Calu3 (cell line): ENCODE results near the gene SPDYE8. TPM values are rescaled to one million over a fixed set of nuclear protein-coding genes. Genes with fewer than 3 reads are reported as not detected.
"Not testable (repeated sequence)": the region's sequence is repeated elsewhere in the genome, so short reads cannot be mapped to it uniquely, and the experiment has no call there.

Source experiments
- Bru-seq: library from RNA; stranded (reverse); fragments of 400-500 nt; gene quantifications from one replicate; lab custom pipeline; 2021; lab: Mats Ljungman, UMichigan
- BruChase-seq, 2 experiments: library from RNA; stranded (reverse); fragments of 400-500 nt; gene quantifications; one replicate each; lab custom pipeline; 2021; lab: Mats Ljungman, UMichigan
- BruUV-seq: library from RNA; stranded (reverse); fragments of 400-500 nt; replicated peaks from 2 replicates; lab custom pipeline; 2021; lab: Mats Ljungman, UMichigan
- CTCF ChIA-PET: fragments of 300-600 bp; sonication (Branson Sonifier 250); formaldehyde crosslinking; loops from one replicate; lab custom pipeline; 2022; ENCODE audit warnings: antibody characterized with exemption; lab: Charles Lee
- DNase-seq: peaks from one replicate; pipeline ENCODE4 v3.0.0; 2022
- H3K27ac Mint-ChIP-seq: one replicate; pipeline ENCODE4 v1.8.0; 2022; ENCODE audit warnings: mixed read lengths; ENCODE audit not compliant: unreplicated experiment
- H3K27me3 Mint-ChIP-seq: one replicate; pipeline ENCODE4 v1.8.0; 2022; ENCODE audit warnings: mixed read lengths; ENCODE audit not compliant: unreplicated experiment
- H3K36me3 Mint-ChIP-seq: one replicate; pipeline ENCODE4 v1.8.0; 2022; ENCODE audit warnings: mild to moderate bottlenecking, moderate library complexity, mixed read lengths; ENCODE audit not compliant: insufficient read depth, unreplicated experiment
- H3K4me1 Mint-ChIP-seq: one replicate; pipeline ENCODE4 v1.8.0; 2022; ENCODE audit warnings: mild to moderate bottlenecking, low read depth, mixed read lengths; ENCODE audit not compliant: unreplicated experiment
- H3K4me3 Mint-ChIP-seq: one replicate; pipeline ENCODE4 v1.8.0; 2022; ENCODE audit warnings: mild to moderate bottlenecking, low read depth, moderate library complexity, mixed read lengths; ENCODE audit not compliant: unreplicated experiment
- H3K9me3 Mint-ChIP-seq: one replicate; pipeline ENCODE4 v1.8.0; 2022; ENCODE audit warnings: low read depth, mixed read lengths; ENCODE audit not compliant: unreplicated experiment
- intact Hi-C: fragments of 100-400 bp; cut with micrococcal nuclease; formaldehyde crosslinking; loops from one replicate; pipeline ENCODE4 v1.10.0; 2022; ENCODE audit not compliant: unreplicated experiment
- long read RNA-seq: library from polyadenylated mRNA; stranded (forward); transcript quantifications from one replicate; pipeline ENCODE4 v2.0.0, GENCODE V29; 2022
- total RNA-seq: library from RNA; stranded (reverse); gene quantifications from 2 replicates; pipeline ENCODE4 v1.2.3, GENCODE V29; 2022

Gene SPDYE8
- total RNA-seq (not detected in 2 replicates), Bru-seq, nascent RNA (not detected), BruChase-seq, experiment 1, labeled RNA remaining after a 6-hour chase (not detected), BruChase-seq, experiment 2, labeled RNA remaining after a 2-hour chase (not detected)
- long read RNA-seq: 0 reads

GRCh38 chr7:73029666-73030065 lies at the start of gene SPDYE8:
Gene SPDYE8, minus strand, starts transcription at chr7:73029766. Its CDS starts 1,800 bp downstream, at chr7:73027966.
- H3K27ac Mint-ChIP-seq, intact Hi-C loops, H3K27me3 Mint-ChIP-seq, BruUV-seq, H3K4me3 Mint-ChIP-seq, H3K9me3 Mint-ChIP-seq, H3K36me3 Mint-ChIP-seq, H3K4me1 Mint-ChIP-seq, DNase-seq, CTCF ChIA-PET: not testable (repeated sequence)

GRCh38 chr7:73057811-73058210 lies 28.2 kb upstream of the SPDYE8 start, which contains the start of gene SPDYE11:
Gene SPDYE11, minus strand, starts transcription at chr7:73057911. Its CDS starts 1,800 bp downstream, at chr7:73056111.
- CTCF ChIA-PET, DNase-seq, BruUV-seq, H3K36me3 Mint-ChIP-seq, H3K9me3 Mint-ChIP-seq, intact Hi-C loops, H3K4me3 Mint-ChIP-seq, H3K27ac Mint-ChIP-seq, H3K4me1 Mint-ChIP-seq, H3K27me3 Mint-ChIP-seq: not testable (repeated sequence)

- H3K27me3 Mint-ChIP-seq, BruUV-seq, H3K27ac Mint-ChIP-seq, CTCF ChIA-PET, H3K9me3 Mint-ChIP-seq, H3K36me3 Mint-ChIP-seq, H3K4me1 Mint-ChIP-seq, intact Hi-C loops: not testable (repeated sequence)
- DNase-seq: peak; percentile 0
- peak overlapping the region; percentile 85 for H3K4me3 Mint-ChIP-seq
Measured at GRCh38 chr7:73006491-73006890, 23.1 kb downstream of the SPDYE8 start.

- Mint-ChIP-seq H3K27ac (peak overlapping the region; percentile 98), H3K4me3 (peak overlapping the region; percentile 85)
- peak; percentile 75 for DNase-seq
- CTCF ChIA-PET, H3K4me1 Mint-ChIP-seq, H3K27me3 Mint-ChIP-seq, intact Hi-C loops, BruUV-seq, H3K9me3 Mint-ChIP-seq, H3K36me3 Mint-ChIP-seq: not testable (repeated sequence)
Measured at GRCh38 chr7:73005693-73006447, 23.7 kb downstream of the SPDYE8 start.

GRCh38 chr7:73005356-73005692 lies 24.2 kb downstream of the SPDYE8 start:
- DNase-seq: peak; percentile 73
- H3K36me3 Mint-ChIP-seq, CTCF ChIA-PET, intact Hi-C loops, H3K27me3 Mint-ChIP-seq, H3K9me3 Mint-ChIP-seq, H3K4me1 Mint-ChIP-seq: not testable (repeated sequence)
- H3K4me3 Mint-ChIP-seq: peak overlapping the region; percentile 85
- peak overlapping the region; percentile 98 for H3K27ac Mint-ChIP-seq
- TSS peak; percentile 83 for BruUV-seq

- CTCF ChIA-PET, H3K4me1 Mint-ChIP-seq, intact Hi-C loops, DNase-seq, H3K27ac Mint-ChIP-seq, H3K9me3 Mint-ChIP-seq, H3K4me3 Mint-ChIP-seq, H3K27me3 Mint-ChIP-seq, H3K36me3 Mint-ChIP-seq, BruUV-seq: not testable (repeated sequence)
Measured at GRCh38 chr7:72997887-72998468, 31.6 kb downstream of the SPDYE8 start.

- H3K27me3 Mint-ChIP-seq, H3K36me3 Mint-ChIP-seq, H3K4me3 Mint-ChIP-seq, H3K9me3 Mint-ChIP-seq, intact Hi-C loops, DNase-seq, H3K4me1 Mint-ChIP-seq, H3K27ac Mint-ChIP-seq, BruUV-seq, CTCF ChIA-PET: not testable (repeated sequence)
Measured at GRCh38 chr7:72997447-72997846, 32.1 kb downstream of the SPDYE8 start.

GRCh38 chr7:72995484-72995883 lies 34.1 kb downstream of the SPDYE8 start:
- H3K27ac Mint-ChIP-seq, H3K36me3 Mint-ChIP-seq, H3K27me3 Mint-ChIP-seq, H3K4me1 Mint-ChIP-seq, H3K9me3 Mint-ChIP-seq, DNase-seq, CTCF ChIA-PET, BruUV-seq, H3K4me3 Mint-ChIP-seq, intact Hi-C loops: not testable (repeated sequence)

- intact Hi-C loops, H3K4me1 Mint-ChIP-seq, BruUV-seq, H3K27me3 Mint-ChIP-seq, H3K4me3 Mint-ChIP-seq, DNase-seq, H3K36me3 Mint-ChIP-seq, H3K9me3 Mint-ChIP-seq, H3K27ac Mint-ChIP-seq, CTCF ChIA-PET: not testable (repeated sequence)
Measured at GRCh38 chr7:72990146-72990913, 39.2 kb downstream of the SPDYE8 start.
